Measurements from ENCODE around the gene IRX3.

Gene IRX3

GRCh38 chr16:54286366-54287130, at the start of gene IRX3:
TSS of gene IRX3 (minus strand) at chr16:54286787. CDS start at chr16:54286050, 737 bp downstream.
- DNase-seq (ENCODE audit: extremely low read depth in 1 of 2, low read depth in 1 of 2) = no peak

GRCh38 chr16:54335230-54335629, 48.6 kb upstream of the IRX3 start:
- DNase-seq (ENCODE audit: extremely low read depth in 1 of 2, low read depth in 1 of 2) = no peak

- DNase-seq (ENCODE audit: extremely low read depth in 1 of 2, low read depth in 1 of 2) = no peak
Observed at GRCh38 chr16:54334208-54334607, 47.6 kb upstream of the IRX3 start.

GRCh38 chr16:54331241-54332002, 44.8 kb upstream of the IRX3 start:
- DNase-seq (ENCODE audit: extremely low read depth in 1 of 2, low read depth in 1 of 2) = no peak

DNA sequence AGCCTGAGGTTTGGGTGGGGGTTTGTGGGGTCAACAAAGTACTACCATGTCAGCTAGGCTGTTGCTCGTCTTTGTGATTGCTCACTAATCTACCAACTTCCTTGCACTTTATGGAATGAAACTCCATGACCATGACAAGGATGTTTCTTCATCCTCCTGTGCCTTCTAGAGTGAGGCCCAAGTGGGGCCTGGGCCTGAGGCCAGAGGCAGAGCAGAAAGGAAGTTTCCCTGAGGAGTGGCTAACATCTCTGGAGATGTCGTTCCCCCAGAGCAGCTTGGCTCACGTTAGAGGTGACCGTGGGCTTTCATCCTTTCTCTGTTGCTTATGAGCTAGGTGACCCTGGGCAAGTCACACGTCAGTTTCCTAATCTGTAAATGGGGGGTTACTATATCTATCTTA, 41.0 kb upstream of the IRX3 start:
- no peak for DNase-seq (ENCODE audit: extremely low read depth in 1 of 2, low read depth in 1 of 2)

GRCh38 chr16:54326266-54326662, 39.7 kb upstream of the IRX3 start:
- DNase-seq (ENCODE audit: extremely low read depth in 1 of 2, low read depth in 1 of 2) = no peak

DNA sequence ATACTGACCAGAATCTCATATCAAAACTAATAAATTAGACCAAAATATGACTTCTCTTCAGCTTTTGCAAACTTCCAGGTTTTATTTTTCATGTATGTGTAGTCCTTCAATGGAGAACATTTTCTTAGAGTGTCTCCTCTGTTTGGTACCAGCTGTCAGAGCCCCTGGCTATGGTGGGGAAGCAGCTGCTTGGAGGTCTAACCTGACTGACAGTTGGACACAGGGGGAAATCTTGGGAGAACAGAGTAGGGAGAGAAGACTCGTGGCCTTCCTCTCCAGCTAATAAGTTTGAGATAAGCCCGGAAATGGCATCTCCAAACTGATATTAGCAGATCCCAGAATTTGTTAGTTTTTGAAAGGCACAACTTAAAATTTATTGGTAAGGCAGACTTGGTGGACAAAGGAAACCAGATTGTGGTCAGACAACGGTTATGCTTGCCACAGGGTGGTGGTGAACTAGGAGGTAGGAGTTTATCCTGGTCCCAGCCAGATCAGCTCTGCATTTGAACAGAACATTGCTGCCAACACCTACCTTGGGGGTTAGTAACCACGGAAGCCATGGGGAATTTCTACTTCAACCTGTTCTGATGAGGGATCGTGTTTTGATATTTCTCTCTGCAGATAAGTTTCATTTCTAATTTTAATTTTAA, 39.2 kb upstream of the IRX3 start:
- DNase-seq (ENCODE audit: extremely low read depth in 1 of 2, low read depth in 1 of 2) = no peak

DNA sequence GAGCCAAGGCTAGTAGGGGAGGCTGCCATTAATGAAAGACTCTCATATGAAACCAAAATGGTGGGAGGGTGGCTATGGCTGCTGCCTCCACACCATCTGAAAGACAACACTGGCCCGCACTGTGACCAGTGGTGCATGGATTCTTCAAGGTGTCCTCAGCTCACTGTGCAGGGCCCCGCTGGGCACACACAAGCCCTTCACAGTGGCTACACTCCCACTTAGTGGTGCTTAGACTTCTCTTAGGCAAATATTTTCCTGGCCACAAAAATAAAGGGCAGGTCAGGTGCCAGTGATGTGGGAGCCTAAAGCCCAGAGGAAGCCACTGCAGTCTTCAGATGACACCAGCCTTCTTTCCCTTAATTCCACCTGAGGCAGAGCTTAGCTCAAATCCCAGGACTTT, 38.1 kb upstream of the IRX3 start:
- DNase-seq (ENCODE audit: extremely low read depth in 1 of 2, low read depth in 1 of 2) = no peak

- no peak for DNase-seq (ENCODE audit: extremely low read depth in 1 of 2, low read depth in 1 of 2)
Observed at GRCh38 chr16:54320697-54321340, 34.2 kb upstream of the IRX3 start.

DNA sequence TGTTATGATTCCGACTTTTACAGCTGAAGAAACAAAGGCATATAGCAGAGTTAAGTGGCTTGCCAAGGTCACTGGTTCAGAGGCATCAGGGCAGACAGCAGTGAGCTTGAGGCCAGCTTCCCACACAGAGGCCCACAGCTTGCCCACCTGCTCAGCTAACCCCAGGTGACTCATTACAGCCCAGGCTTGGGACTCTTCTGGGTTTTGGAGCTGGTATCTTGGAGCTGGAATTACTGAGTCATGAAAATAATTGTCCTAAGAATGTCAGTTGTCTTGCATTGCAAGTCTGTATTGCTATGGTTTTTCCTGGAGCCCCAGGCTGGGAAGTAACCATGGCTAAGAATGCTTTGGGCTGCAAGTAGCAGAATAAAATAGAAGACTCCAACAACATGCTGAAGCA, 32.4 kb upstream of the IRX3 start:
- DNase-seq (ENCODE audit: extremely low read depth in 1 of 2, low read depth in 1 of 2) = no peak

DNA sequence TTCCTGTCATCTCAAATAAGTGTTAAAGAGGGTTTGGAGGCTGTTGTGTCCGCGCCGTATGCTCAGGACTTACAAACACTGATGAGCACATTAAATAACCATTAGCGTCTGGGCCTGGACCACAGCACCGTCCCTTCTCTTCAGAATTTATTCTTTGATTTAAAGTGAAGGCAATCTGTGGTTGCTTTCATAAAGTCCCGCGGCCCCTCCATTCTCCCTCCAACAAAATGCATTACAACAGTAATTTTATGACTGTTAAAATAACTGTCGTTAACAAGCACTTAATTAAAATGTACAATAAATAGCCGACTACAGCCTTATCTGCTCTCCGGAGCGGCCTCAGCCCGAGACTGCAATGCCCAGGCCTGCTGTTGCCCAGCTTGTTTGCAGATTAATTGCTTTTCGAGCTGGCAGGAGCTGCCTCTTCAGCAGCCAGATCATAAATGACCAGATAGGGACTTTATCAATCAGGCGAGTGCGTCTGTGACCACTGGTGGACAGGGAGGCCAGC, 30.6 kb upstream of the IRX3 start:
- no peak for DNase-seq (ENCODE audit: extremely low read depth in 1 of 2, low read depth in 1 of 2)

DNA sequence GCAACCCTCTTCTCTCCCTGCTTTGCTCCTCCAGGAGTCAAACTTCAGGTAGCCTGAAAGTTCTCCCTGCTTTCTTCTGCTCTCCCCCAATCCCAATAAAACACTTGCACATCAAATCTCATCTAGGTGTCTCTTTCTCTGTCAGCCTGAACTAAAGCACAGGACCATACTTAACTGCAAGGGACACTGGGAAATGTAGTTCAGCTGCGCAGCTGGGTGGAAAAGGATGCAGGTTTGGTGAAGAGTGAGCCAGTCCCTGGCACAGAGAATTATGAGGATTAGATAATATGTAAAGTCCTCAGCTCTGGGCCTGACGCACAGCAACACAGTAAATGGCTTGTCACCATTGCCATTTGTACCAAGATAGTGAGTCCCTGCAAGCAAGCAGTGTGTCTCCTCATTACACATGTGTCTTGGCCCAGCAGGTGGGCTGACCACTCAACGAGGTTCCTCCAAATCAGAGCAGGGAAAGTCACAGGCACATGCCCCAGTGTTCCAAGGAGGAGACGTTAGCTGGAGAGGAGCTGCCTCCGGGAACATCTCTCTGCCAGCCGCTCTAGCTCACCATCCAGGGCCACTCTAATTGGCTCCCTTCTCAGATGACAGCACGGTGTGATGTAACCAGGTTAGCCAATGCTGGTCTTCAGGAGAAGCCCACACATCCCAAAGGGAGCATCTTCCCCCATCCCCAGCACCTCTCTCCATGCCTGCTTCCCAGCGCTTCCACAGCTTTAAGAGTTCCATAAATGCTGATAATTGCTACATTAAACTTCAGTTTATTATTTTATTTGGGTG, 29.7 kb upstream of the IRX3 start:
- DNase-seq (ENCODE audit: extremely low read depth in 1 of 2, low read depth in 1 of 2) = no peak

DNA sequence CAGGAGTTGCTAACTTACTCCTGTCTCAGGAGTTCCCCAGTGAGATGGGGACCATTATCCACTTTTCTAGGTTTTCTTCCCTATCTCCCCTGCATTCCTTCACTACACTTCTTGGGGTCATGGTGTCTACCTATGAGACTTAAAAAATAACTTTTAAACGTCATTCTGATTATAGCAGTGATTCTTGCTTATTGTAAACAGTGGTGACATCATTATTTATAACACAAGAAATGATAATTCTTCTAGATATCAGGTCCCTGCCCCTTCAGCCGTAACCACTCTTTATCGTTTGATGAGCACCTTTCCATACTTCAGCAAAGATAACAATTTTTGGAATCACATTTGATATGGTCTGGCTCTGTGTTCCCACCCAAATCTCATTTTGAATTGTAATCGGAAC, 27.2 kb upstream of the IRX3 start:
- DNase-seq (ENCODE audit: extremely low read depth in 1 of 2, low read depth in 1 of 2) = no peak

GRCh38 chr16:54312502-54312991, 26.0 kb upstream of the IRX3 start:
- no peak for DNase-seq (ENCODE audit: extremely low read depth in 1 of 2, low read depth in 1 of 2)

DNA sequence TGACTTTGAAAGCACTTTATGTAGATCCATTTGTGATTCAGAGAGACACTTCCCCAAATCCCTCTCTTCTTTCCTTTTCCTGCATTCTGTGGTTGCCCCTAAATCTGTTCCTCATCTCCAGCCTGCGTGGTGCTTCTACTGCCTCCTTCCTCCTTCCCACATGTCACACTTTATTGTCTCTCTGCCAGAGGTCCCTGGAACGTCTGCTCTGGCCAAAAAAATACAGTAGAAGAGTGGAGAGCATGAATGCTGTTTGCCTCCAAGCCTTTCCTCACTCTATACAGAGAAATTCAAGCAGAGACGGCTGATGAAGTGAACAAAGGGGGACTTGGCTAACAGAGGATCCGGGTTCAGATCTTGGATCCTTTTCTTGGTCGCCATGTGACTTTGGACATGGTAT, 22.8 kb upstream of the IRX3 start:
- no peak for DNase-seq (ENCODE audit: extremely low read depth in 1 of 2, low read depth in 1 of 2)

DNA sequence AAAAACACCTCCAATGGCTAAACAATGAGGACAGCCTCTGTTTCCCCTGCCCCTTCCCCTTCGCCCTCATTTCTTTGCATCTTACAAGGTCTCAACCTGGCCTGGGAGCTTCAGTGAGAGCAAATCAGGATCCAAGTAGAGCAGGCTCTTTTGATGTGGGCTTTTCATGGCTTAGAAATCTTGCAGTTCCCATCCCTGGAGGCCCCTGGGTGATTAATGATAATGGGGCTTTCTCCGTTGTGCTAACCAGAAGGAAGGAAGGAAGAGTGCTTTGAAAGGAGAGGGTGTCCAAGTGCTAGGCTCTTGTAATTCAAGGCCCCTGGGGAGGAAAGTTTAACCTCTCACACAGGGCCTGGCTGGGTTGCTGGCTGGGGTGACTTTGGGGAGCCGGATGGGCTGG, 18.5 kb upstream of the IRX3 start:
- DNase-seq (ENCODE audit: extremely low read depth in 1 of 2, low read depth in 1 of 2) = no peak

GRCh38 chr16:54303613-54304012, 17.0 kb upstream of the IRX3 start:
- DNase-seq (ENCODE audit: extremely low read depth in 1 of 2, low read depth in 1 of 2) = no peak

DNA sequence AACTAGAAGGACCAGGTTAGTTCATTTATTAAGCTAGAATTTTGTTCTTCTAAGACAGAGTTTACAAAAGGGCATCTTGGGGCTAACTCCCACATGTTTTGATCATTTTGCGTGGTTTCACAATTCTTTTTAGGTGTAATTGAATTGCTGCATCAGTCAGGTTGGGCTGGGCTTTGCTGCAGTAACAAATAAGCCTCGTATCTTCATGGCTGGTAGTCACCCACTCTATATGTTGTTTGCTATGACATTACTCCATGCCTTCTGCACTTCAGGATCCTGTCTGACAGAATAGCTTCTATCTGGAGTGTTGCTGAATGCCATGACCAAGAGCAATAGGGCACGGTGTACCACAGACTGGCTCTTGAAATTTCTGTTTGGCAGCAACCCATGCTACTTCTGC, 10.6 kb upstream of the IRX3 start:
- DNase-seq (ENCODE audit: extremely low read depth in 1 of 2, low read depth in 1 of 2) = no peak

- DNase-seq (ENCODE audit: extremely low read depth in 1 of 2, low read depth in 1 of 2) = no peak
Observed at GRCh38 chr16:54296543-54296942, 10.0 kb upstream of the IRX3 start.
